Esophagus squamous epithelium (tissue), 5 donors: ENCODE measurements around the gene HEBP1. TPM values are rescaled to one million over a fixed set of nuclear protein-coding genes. Genes with fewer than 3 reads are reported as not detected.

Source experiments
- DNase-seq: peaks from one replicate; lab custom pipeline; 2025; lab: John Stamatoyannopoulos, UW
- H3K27ac ChIP-seq, 4 donors: fragments of 200-600 bp; sonication (generic); one replicate each; pipeline ENCODE4 v1.5.1; 2016 to 2019; ENCODE audit warnings: mild to moderate bottlenecking in 1 of 4
- H3K27me3 ChIP-seq, 4 donors: fragments of 200-600 bp; sonication (generic); 1 replicate in 3 of 4; 2 replicates in 1 of 4; pipeline versions ENCODE4 v1.5.1 to v1.6.0; 2017 to 2021; ENCODE audit warnings: antibody characterized with exemption in 1 of 4
- H3K36me3 ChIP-seq, 3 donors: fragments of 200-600 bp; sonication (generic); one replicate each; pipeline ENCODE4 v1.5.1; 2016 to 2019
- H3K4me1 ChIP-seq, 3 donors: fragments of 200-600 bp; sonication (generic); one replicate each; pipeline ENCODE4 v1.5.1; 2017 to 2019
- H3K4me3 ChIP-seq, 4 donors: fragments of 200-600 bp; sonication (generic); 1 replicate in 3 of 4; 2 replicates in 1 of 4; pipeline ENCODE4 v1.5.1; 2016 to 2019; ENCODE audit warnings: mild to moderate bottlenecking in 2 of 4, moderate library complexity in 1 of 4
- H3K9me3 ChIP-seq, 3 donors: fragments of 200-600 bp; sonication (generic); one replicate each; pipeline ENCODE4 v1.5.1; 2016 to 2019
- POLR2A ChIP-seq, 4 donors: fragments of 450-650 bp; IDR thresholded peaks; one replicate each; pipeline ENCODE4 v1.6.1; 2017; ENCODE audit warnings: antibody characterized with exemption in 4 of 4, mild to moderate bottlenecking in 4 of 4, moderate library complexity in 3 of 4
- WGBS, 2 donors: methylation state at CpG; one replicate each; pipeline ENCODE4 v1.1.5; 2018; 5-methylcytosine and 5-hydroxymethylcytosine counted together
- intact Hi-C: fragments of 100-400 bp; cut with DNase I; formaldehyde crosslinking; loops from one replicate; pipeline ENCODE4 v1.15.0; 2022
- total RNA-seq, 4 donors: library from RNA; depleted of rRNA; stranded (reverse); fragments of >200 nt; gene quantifications; one replicate each; pipeline ENCODE4 v1.1.0, GENCODE V29; 2016
- TF ChIP-seq, protein P1 (sequence below), 6 experiments: fragments of 450-650 bp in 4 of 6; fragments of 200-600 bp in 2 of 6; sonication (generic) in 2 of 6; IDR thresholded peaks; one replicate each; pipeline ENCODE4 v1.5.1; 2016 to 2019; ENCODE audit warnings: antibody characterized with exemption in 6 of 6, mild to moderate bottlenecking in 4 of 6, moderate library complexity in 4 of 6
- donor health status: DM: yes; HTN: yes; CAD: no.

Gene HEBP1
- total RNA-seq, 4 donors from 2014 or later, result 17.0 to 50.9 (median 23.9) TPM

DNA sequence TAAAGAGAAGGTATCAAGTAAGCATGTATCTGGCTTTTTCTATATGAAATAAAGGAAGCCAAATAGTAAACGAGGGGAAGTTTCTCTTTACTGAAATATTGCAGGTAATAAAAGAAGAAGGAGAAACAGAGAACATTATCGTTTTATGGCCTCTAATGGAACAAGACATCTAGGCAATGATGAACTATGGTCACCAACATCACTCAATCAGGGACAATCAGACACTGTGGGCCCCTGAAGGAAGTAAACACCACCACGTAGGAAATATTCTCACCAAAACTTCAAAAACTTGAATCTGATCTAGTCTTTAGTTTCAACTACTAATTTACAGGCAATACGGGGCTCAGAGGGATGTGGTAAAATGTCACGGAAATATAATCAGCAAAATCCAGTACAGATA, 15.9 kb downstream of the HEBP1 start:
- no peak overlapping the region for H3K27ac ChIP-seq
- 81 to 88% methylated on average over 5 of the region's 5 CpGs for WGBS, 2 donors
- H3K4me3 ChIP-seq, result no peak overlapping the region
- TF ChIP-seq, protein P1, sequence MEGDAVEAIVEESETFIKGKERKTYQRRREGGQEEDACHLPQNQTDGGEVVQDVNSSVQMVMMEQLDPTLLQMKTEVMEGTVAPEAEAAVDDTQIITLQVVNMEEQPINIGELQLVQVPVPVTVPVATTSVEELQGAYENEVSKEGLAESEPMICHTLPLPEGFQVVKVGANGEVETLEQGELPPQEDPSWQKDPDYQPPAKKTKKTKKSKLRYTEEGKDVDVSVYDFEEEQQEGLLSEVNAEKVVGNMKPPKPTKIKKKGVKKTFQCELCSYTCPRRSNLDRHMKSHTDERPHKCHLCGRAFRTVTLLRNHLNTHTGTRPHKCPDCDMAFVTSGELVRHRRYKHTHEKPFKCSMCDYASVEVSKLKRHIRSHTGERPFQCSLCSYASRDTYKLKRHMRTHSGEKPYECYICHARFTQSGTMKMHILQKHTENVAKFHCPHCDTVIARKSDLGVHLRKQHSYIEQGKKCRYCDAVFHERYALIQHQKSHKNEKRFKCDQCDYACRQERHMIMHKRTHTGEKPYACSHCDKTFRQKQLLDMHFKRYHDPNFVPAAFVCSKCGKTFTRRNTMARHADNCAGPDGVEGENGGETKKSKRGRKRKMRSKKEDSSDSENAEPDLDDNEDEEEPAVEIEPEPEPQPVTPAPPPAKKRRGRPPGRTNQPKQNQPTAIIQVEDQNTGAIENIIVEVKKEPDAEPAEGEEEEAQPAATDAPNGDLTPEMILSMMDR (IDR thresholded peaks at IDR 0.05), result no peak
- no peak for TF ChIP-seq POLR2A (IDR thresholded peaks at IDR 0.05)
- peaks cover 0 to 23% (median 11%) of the 10 kb centered on the region in 3 donors for H3K4me1 ChIP-seq
- no peaks in the 10 kb centered on the region for H3K27me3 ChIP-seq
- peaks cover 0 to 85% (median 17%) of the 10 kb centered on the region in 3 donors for H3K36me3 ChIP-seq
- intact Hi-C loops, result loop anchor here (10.0 kb wide), 1 partner anchor 69 kb away; no protein-coding TSS in a partner anchor
- H3K9me3 ChIP-seq, result no peaks in the 10 kb centered on the region
- no peak for DNase-seq

DNA sequence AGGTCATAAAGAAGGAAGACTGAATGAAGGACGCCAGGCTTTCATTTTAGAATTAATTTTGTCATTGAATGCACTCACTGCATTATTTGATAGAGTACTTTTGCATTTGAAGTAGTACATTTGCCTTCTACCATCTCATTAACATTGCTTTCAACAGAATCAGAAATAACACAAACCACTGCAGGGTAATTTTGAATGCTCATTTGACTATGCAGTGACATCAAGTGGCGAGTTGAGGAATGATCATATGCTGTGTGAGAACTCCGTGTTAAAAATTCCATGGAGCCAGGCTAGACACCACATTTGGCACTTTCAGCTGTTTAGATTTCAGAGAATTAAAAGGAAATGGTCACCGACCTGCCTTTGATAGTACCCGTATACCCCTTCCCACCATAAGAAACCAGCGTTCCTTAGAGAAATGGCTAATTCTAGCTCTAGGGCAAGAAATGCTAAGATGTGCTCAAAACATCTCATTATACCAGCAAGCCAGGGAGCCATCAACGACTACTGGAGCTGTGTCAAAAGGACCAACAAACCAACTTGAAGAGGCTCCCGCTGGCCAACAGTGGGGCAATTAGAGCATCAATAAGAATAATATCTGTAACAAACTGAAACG, 16.5 kb downstream of the HEBP1 start:
- H3K36me3 ChIP-seq, result peaks cover 0 to 84% (median 13%) of the 10 kb centered on the region in 3 donors
- peak overlapping the region in 1 of 4 donors; percentile 11 for H3K27ac ChIP-seq
- no peaks in the 10 kb centered on the region for H3K9me3 ChIP-seq
- WGBS, 2 donors, result 47 to 48% methylated on average over 9 of the region's 9 CpGs
- peaks cover 0 to 26% (median 11%) of the 10 kb centered on the region in 3 donors for H3K4me1 ChIP-seq
- intact Hi-C loops, result loop anchor here (10.0 kb wide), 1 partner anchor 69 kb away; no protein-coding TSS in a partner anchor
- H3K4me3 ChIP-seq, result no peak overlapping the region
- TF ChIP-seq, protein P1 (IDR thresholded peaks at IDR 0.05), result peak in 5 of 6 experiments; percentile 45 to 72 (median 58)
- TF ChIP-seq POLR2A (IDR thresholded peaks at IDR 0.05), result no peak
- no peaks in the 10 kb centered on the region for H3K27me3 ChIP-seq
- DNase-seq, result no peak

DNA sequence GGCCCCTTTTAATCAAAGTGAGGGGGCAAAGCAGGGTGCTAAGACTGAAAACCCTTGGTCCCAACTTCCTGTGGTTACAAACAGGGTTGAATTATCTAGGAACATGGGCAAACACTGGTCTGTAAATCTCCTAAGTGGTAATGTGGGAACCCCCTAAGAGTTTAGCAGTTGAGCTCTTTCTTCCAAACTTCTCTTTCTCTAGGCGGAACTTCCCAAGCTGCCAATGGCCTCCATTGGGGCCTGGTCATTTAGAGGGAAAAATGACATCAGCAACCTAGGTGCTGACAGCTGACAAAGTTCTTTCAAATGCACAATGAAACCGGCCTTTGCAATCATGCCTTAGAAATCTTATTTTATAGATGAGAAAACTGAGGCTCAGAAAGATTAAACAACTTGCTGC, 17.7 kb downstream of the HEBP1 start:
- H3K4me1 ChIP-seq, result peaks cover 0 to 26% (median 11%) of the 10 kb centered on the region in 3 donors
- intact Hi-C loops, result loop anchor here (10.0 kb wide), 1 partner anchor 68 kb away; no protein-coding TSS in a partner anchor
- no peak overlapping the region for H3K4me3 ChIP-seq
- TF ChIP-seq, protein P1 (IDR thresholded peaks at IDR 0.05), result no peak
- no peak for TF ChIP-seq POLR2A (IDR thresholded peaks at IDR 0.05)
- no peaks in the 10 kb centered on the region for H3K27me3 ChIP-seq
- H3K9me3 ChIP-seq, result no peaks in the 10 kb centered on the region
- no peak overlapping the region for H3K27ac ChIP-seq
- no peak for DNase-seq
- WGBS, 2 donors, result 91 to 94% methylated on average over 2 of the region's 2 CpGs
- peaks cover 0 to 76% (median 13%) of the 10 kb centered on the region in 3 donors for H3K36me3 ChIP-seq

DNA sequence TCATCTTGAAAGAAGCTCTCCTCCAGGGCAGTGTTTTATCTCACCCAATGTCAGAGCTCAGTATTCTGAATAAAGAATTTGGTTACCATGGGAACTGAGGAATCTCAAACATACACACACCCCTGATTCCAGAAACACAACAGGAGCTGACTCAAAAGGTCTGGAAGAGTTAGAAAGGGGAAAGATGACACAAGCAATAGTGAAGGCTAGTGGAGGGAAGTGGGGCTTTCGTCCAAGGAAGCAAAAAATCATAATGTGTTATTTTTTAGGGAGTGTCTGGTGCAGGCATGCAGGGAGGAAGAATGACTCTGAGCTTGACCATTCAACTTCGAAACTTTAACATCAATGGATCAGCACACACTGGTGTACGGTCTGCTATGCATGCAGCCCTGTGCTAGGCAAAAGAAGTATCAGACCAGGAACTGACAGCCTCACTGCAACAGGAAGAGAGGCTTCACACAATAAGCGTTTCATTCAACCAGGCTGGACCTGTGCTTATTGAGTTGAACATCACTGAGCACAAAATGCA, 20.3 kb downstream of the HEBP1 start:
- Histone ChIP-seq H3K4me1 (peaks cover 8 to 48% (median 25%) of the 10 kb centered on the region in 3 donors), H3K9me3 (no peaks in the 10 kb centered on the region), H3K4me3 (no peak overlapping the region), H3K27me3 (no peaks in the 10 kb centered on the region), H3K36me3 (peaks cover 0 to 66% (median 0%) of the 10 kb centered on the region in 3 donors), H3K27ac (peak overlapping the region in 2 of 4 donors; percentile 57 to 68)
- WGBS, 2 donors, result 34 to 46% methylated on average over 4 of the region's 4 CpGs
- no peak for DNase-seq
- intact Hi-C loops, result loop anchor here (10.0 kb wide), 1 partner anchor 65 kb away; no protein-coding TSS in a partner anchor
- TF ChIP-seq, protein P1 (IDR thresholded peaks at IDR 0.05), result no peak
- no peak for TF ChIP-seq POLR2A (IDR thresholded peaks at IDR 0.05)

DNA sequence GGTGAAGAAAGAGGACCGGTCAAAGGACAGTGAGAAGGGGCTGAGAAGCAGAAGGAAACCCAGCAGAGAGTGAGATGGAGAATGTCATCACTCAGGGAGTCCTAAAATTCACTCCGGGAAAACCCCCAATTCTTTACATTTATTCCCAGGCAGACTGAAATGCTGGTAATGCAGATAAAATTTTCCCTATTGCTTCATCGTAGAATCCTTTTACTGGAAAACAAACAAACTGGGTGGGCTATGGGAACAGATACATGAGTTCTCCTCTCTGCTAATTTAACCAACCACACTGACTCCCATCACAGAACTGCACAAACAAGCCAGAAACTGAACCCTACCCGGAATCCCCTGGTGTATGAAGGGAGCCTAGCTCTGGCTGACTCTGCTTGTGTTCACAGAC, 20.9 kb downstream of the HEBP1 start:
- H3K27ac ChIP-seq, result peak overlapping the region in 2 of 4 donors; percentile 57 to 65
- intact Hi-C loops, result no loop called here
- TF ChIP-seq, protein P1 (IDR thresholded peaks at IDR 0.05), result no peak
- TF ChIP-seq POLR2A (IDR thresholded peaks at IDR 0.05), result no peak
- H3K4me3 ChIP-seq, result no peak overlapping the region
- peaks cover 2 to 66% (median 3%) of the 10 kb centered on the region in 3 donors for H3K36me3 ChIP-seq
- 67 to 72% methylated on average over 4 of the region's 4 CpGs for WGBS, 2 donors
- H3K9me3 ChIP-seq, result no peaks in the 10 kb centered on the region
- no peaks in the 10 kb centered on the region for H3K27me3 ChIP-seq
- peaks cover 8 to 48% (median 25%) of the 10 kb centered on the region in 3 donors for H3K4me1 ChIP-seq
- DNase-seq, result no peak
